PC-9 (cell line): ENCODE data around the gene ZC3H8.

Experiments used
- CTCF ChIP-seq: fragments of 200-600 bp; sonication (generic); conservative IDR thresholded peaks from 2 replicates; pipeline ENCODE4 v1.6.1; 2017; ENCODE audit warnings: mixed run types, antibody characterized with exemption, mild to moderate bottlenecking, moderate library complexity
- EZH2 ChIP-seq: fragments of 200-600 bp; sonication (generic); IDR thresholded peaks from 2 replicates; pipeline ENCODE4 v1.8.0; 2017; ENCODE audit warnings: antibody characterized with exemption, low read depth

- TF ChIP-seq CTCF = no peak
- TF ChIP-seq EZH2 = no peak
These were observed 87.9 kb downstream of the ZC3H8 start for GRCh38 chr2:112166806-112167499.
